ENCODE measurements around the gene KSR2. TPM values are rescaled to one million over a fixed set of nuclear protein-coding genes. Genes with fewer than 3 reads are reported as not detected.
"Not testable (repeated sequence)": the region's sequence is repeated elsewhere in the genome, so short reads cannot be mapped to it uniquely, and the experiment has no call there.

Gene KSR2
- total RNA-seq, 1 donor from 2014 or later = 0.47 TPM

- H3K27ac Mint-ChIP-seq (ENCODE audit: unreplicated experiment) = no peak overlapping the region
- peaks cover 2% of the 10 kb centered on the region for H3K9me3 Mint-ChIP-seq (ENCODE audit: unreplicated experiment)
- DNase-seq = no peak
- TF ChIP-seq CTCF (IDR thresholded peaks at IDR 0.05; ENCODE audit: partially characterized antibody, unreplicated experiment) = no peak
- H3K4me1 Mint-ChIP-seq (ENCODE audit: low read depth, unreplicated experiment) = no peaks in the 10 kb centered on the region
- H3K36me3 Mint-ChIP-seq (ENCODE audit: unreplicated experiment) = no peaks in the 10 kb centered on the region
- no peak overlapping the region for H3K4me3 Mint-ChIP-seq (ENCODE audit: unreplicated experiment)
- H3K27me3 Mint-ChIP-seq (ENCODE audit: unreplicated experiment) = no peaks in the 10 kb centered on the region
Measured at GRCh38 chr12:118015306-118015705, 46.5 kb upstream of the KSR2 start.

GRCh38 chr12:118013283-118013682, 44.5 kb upstream of the KSR2 start:
- Mint-ChIP-seq H3K4me1 (ENCODE audit: low read depth, unreplicated experiment) (no peaks in the 10 kb centered on the region), H3K4me3 (ENCODE audit: unreplicated experiment) (no peak overlapping the region), H3K27ac (ENCODE audit: unreplicated experiment) (no peak overlapping the region), H3K9me3 (ENCODE audit: unreplicated experiment) (peaks cover 2% of the 10 kb centered on the region), H3K27me3 (ENCODE audit: unreplicated experiment) (no peaks in the 10 kb centered on the region), H3K36me3 (ENCODE audit: unreplicated experiment) (no peaks in the 10 kb centered on the region)
- no peak for DNase-seq
- TF ChIP-seq CTCF (IDR thresholded peaks at IDR 0.05; ENCODE audit: partially characterized antibody, unreplicated experiment) = no peak

GRCh38 chr12:118011961-118012360, 43.2 kb upstream of the KSR2 start:
- no peaks in the 10 kb centered on the region for H3K27me3 Mint-ChIP-seq (ENCODE audit: unreplicated experiment)
- no peak for TF ChIP-seq CTCF (IDR thresholded peaks at IDR 0.05; ENCODE audit: partially characterized antibody, unreplicated experiment)
- no peaks in the 10 kb centered on the region for H3K36me3 Mint-ChIP-seq (ENCODE audit: unreplicated experiment)
- H3K27ac Mint-ChIP-seq (ENCODE audit: unreplicated experiment) = no peak overlapping the region
- DNase-seq = no peak
- H3K9me3 Mint-ChIP-seq (ENCODE audit: unreplicated experiment) = no peaks in the 10 kb centered on the region
- H3K4me1 Mint-ChIP-seq (ENCODE audit: low read depth, unreplicated experiment) = no peaks in the 10 kb centered on the region
- H3K4me3 Mint-ChIP-seq (ENCODE audit: unreplicated experiment) = no peak overlapping the region

- Mint-ChIP-seq H3K4me3 (ENCODE audit: unreplicated experiment) (no peak overlapping the region), H3K36me3 (ENCODE audit: unreplicated experiment) (no peaks in the 10 kb centered on the region), H3K4me1 (ENCODE audit: low read depth, unreplicated experiment) (no peaks in the 10 kb centered on the region), H3K9me3 (ENCODE audit: unreplicated experiment) (no peaks in the 10 kb centered on the region), H3K27ac (ENCODE audit: unreplicated experiment) (no peak overlapping the region), H3K27me3 (ENCODE audit: unreplicated experiment) (no peaks in the 10 kb centered on the region)
- TF ChIP-seq CTCF (IDR thresholded peaks at IDR 0.05; ENCODE audit: partially characterized antibody, unreplicated experiment) = no peak
- no peak for DNase-seq
Measured at GRCh38 chr12:118011377-118011776, 42.6 kb upstream of the KSR2 start.

GRCh38 chr12:118010903-118011302, 42.1 kb upstream of the KSR2 start:
- Mint-ChIP-seq H3K9me3 (ENCODE audit: unreplicated experiment) (no peaks in the 10 kb centered on the region), H3K27ac (ENCODE audit: unreplicated experiment) (no peak overlapping the region), H3K4me3 (ENCODE audit: unreplicated experiment) (no peak overlapping the region), H3K36me3 (ENCODE audit: unreplicated experiment) (no peaks in the 10 kb centered on the region), H3K4me1 (ENCODE audit: low read depth, unreplicated experiment) (no peaks in the 10 kb centered on the region), H3K27me3 (ENCODE audit: unreplicated experiment) (no peaks in the 10 kb centered on the region)
- no peak for DNase-seq
- TF ChIP-seq CTCF (IDR thresholded peaks at IDR 0.05; ENCODE audit: partially characterized antibody, unreplicated experiment) = no peak

- not testable (repeated sequence) for H3K36me3 Mint-ChIP-seq (ENCODE audit: unreplicated experiment); H3K4me3 Mint-ChIP-seq (ENCODE audit: unreplicated experiment)
Measured at GRCh38 chr12:117999806-118000205, 31.0 kb upstream of the KSR2 start.

More at GRCh38 chr12:117999806-118000205, 31.0 kb upstream of the KSR2 start:
- DNase-seq; H3K27me3 Mint-ChIP-seq (ENCODE audit: unreplicated experiment); H3K9me3 Mint-ChIP-seq (ENCODE audit: unreplicated experiment); H3K4me1 Mint-ChIP-seq (ENCODE audit: low read depth, unreplicated experiment); H3K27ac Mint-ChIP-seq (ENCODE audit: unreplicated experiment): not testable (repeated sequence)
